Omental fat pad (tissue), 4 donors: ENCODE data around the gene HOTAIR. TPM values are rescaled to one million over a fixed set of nuclear protein-coding genes. Genes with fewer than 3 reads are reported as not detected.

Experiments
- ATAC-seq: fragments of 150-250 bp; one replicate; pipeline ENCODE4 v1.9.1; 2016; ENCODE audit warnings: mild to moderate bottlenecking, moderate library complexity; ENCODE audit not compliant: low FRiP score
- DNase-seq: peaks from one replicate; pipeline ENCODE4 v3.0.0-alpha.2; 2019; ENCODE audit warnings: low spot score
- total RNA-seq, 4 donors: library from RNA; depleted of rRNA; stranded (reverse); fragments of >200 nt; gene quantifications; one replicate each; pipeline ENCODE4 v1.1.0, GENCODE V29; 2016
- TF ChIP-seq, protein P1 (sequence below), 3 donors: fragments of 450-650 bp; IDR thresholded peaks; one replicate each; pipeline ENCODE4 v1.5.1; 2016 to 2017; ENCODE audit warnings: antibody characterized with exemption in 3 of 3, mild to moderate bottlenecking in 3 of 3, moderate library complexity in 2 of 3

Gene HOTAIR
- total RNA-seq, 4 donors from 2014 or later: 0.32 TPM; not detected in 3

GRCh38 chr12:54016051-54016450, 41.3 kb upstream of the HOTAIR start:
- TF ChIP-seq, protein P1, sequence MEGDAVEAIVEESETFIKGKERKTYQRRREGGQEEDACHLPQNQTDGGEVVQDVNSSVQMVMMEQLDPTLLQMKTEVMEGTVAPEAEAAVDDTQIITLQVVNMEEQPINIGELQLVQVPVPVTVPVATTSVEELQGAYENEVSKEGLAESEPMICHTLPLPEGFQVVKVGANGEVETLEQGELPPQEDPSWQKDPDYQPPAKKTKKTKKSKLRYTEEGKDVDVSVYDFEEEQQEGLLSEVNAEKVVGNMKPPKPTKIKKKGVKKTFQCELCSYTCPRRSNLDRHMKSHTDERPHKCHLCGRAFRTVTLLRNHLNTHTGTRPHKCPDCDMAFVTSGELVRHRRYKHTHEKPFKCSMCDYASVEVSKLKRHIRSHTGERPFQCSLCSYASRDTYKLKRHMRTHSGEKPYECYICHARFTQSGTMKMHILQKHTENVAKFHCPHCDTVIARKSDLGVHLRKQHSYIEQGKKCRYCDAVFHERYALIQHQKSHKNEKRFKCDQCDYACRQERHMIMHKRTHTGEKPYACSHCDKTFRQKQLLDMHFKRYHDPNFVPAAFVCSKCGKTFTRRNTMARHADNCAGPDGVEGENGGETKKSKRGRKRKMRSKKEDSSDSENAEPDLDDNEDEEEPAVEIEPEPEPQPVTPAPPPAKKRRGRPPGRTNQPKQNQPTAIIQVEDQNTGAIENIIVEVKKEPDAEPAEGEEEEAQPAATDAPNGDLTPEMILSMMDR (IDR thresholded peaks at IDR 0.05): no peak
- DNase-seq (no peak), ATAC-seq (no peak)

DNA sequence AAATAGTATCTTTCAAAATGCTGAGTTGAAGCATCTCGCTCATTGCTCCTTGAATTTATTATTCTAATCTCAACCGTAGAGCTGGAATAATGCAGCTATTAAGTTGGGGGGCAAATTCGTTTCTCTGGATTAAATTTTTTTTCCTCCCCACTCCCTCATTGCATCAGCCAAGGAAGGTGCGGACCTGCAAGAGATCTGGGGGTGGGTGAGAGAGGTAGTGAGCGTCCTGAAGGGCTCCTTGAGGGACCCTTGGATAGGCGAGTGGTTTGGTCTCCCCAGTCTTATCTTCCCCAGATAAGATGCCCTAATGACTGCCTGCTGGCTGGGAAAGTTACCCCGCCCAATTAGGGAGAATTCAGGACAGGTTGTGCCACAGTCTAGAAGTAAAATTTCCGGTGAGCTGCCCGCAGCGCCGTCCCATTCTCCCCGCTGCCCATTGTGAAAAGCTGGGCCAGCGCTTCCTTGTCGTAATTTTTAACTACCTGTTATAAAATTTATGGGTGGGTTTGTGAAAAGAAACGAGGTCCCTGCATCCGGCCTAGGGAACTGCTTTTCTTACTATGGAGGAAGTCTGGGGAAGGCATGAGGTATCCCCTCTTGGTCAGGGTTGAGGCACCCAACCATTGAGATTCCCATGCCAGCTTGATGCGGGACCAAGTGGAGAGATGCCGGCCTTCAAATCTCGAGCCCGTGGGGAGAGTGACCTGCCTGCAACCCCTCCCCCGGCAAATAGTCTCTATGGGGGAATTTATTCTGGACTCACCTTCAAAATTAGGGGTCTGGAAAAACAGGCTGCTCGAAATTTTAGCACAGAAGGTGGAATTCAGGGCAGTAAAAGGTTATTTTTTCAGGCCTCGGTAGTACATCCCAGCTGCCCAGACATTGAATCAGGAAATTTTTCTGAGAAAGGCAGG, 40.5 kb upstream of the HOTAIR start:
- DNase-seq (no peak), ATAC-seq (no peak)
- TF ChIP-seq, protein P1 (IDR thresholded peaks at IDR 0.05): no peak

DNA sequence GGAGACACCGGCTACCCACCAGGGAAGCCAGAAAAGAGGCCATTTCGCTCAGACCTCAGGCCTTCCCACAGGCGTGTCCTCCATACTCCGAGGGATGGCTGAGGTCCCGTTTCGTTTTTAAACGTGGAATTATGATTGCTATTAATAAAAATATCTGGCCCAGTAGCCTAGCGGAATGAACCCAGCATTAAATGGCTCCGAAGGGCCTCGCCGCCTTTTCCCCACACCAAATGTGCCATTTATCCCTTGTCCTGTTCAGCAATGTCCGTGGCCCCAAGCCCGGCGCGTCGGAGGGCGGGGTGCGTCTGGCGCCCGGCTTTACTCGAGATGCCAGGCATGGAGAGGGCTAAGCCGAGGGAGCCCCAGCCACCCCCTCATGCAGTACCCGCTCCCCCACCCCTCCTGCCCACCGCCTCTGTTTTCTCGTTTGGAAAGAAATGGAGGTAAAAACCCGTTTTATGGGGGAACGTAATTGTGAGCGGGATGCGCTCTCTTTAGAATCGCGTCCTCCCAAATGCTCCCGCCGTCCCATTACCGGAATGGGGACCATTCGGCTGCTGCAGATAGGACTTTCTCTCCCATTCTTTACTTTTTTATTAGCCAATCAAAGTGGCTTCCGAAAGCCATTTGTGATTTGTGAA, 39.7 kb upstream of the HOTAIR start:
- ATAC-seq: no peak
- no peak for DNase-seq

DNA sequence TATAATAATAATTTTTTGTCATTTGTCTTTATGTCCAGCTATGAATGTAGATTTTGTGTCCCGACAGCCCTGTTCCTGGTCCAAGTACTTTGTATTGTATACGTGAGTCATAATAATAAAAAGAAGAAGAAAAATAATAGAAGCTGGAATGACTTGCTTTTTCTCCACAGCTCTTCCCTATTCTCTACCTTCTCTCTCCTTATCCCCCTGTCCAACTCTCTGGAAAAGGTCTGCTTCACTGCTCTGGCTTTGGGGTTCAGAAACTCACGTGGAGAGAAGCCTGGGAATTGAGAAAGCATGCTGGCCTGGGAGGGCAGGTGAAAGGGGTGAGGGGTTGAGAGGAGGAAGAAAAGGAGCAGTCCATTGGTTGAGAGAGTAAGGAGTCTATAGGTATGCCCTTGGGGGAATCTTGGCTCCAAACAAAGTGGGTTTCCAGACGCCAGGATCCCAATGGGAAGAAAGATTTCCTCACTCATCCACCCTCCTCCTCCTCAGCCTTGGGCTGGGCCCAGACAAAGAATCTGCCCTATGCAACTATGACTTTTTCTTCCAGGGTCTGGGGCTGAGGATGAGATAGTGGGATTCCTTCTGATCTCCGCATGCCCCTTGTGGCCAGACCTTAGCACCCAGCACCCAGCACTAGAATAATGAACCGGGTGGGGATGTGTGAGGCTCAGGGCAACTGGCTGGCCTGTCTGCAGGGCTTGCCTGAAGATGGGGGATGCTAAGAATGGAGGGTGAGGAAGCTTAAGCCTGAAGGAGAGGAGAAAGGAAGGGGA, 38.1 kb upstream of the HOTAIR start:
- TF ChIP-seq, protein P1 (IDR thresholded peaks at IDR 0.05): no peak
- DNase-seq (no peak), ATAC-seq (no peak)

More for the DNA sequence above, 39.7 kb upstream of the HOTAIR start:
- TF ChIP-seq, protein P1 (IDR thresholded peaks at IDR 0.05): no peak

- no peak for ATAC-seq
- DNase-seq: no peak
- TF ChIP-seq, protein P1 (IDR thresholded peaks at IDR 0.05): no peak
Observed at GRCh38 chr12:54011665-54012532, 37.1 kb upstream of the HOTAIR start.
